Parathyroid adenoma (tissue), 2 donors: ENCODE data around the gene UNK.

ENCODE experiments used
- H2AFZ ChIP-seq: fragments of 300-600 bp; sonication (generic); one replicate; pipeline ENCODE4 v1.7.0; 2017; ENCODE audit warnings: antibody characterized with exemption, mild to moderate bottlenecking
- H3K27ac ChIP-seq: fragments of 300-600 bp; sonication (generic); one replicate; pipeline ENCODE4 v1.7.0; 2017
- H3K27me3 ChIP-seq: fragments of 300-600 bp; sonication (generic); one replicate; pipeline ENCODE4 v1.7.0; 2017; ENCODE audit warnings: low read length; ENCODE audit not compliant: control insufficient read depth, insufficient read depth
- H3K36me3 ChIP-seq: fragments of 300-600 bp; sonication (generic); one replicate; pipeline ENCODE4 v1.7.0; 2017; ENCODE audit warnings: low read length; ENCODE audit not compliant: control insufficient read depth, insufficient read depth
- H3K4me1 ChIP-seq: fragments of 300-600 bp; sonication (generic); one replicate; pipeline ENCODE4 v1.7.0; 2017; ENCODE audit warnings: control low read depth
- H3K4me2 ChIP-seq: fragments of 300-600 bp; sonication (generic); one replicate; pipeline ENCODE4 v1.7.0; 2017; ENCODE audit warnings: low read length
- H3K4me3 ChIP-seq: fragments of 300-600 bp; sonication (generic); one replicate; pipeline ENCODE4 v1.7.0; 2017; ENCODE audit warnings: low read depth, low read length
- H3K79me2 ChIP-seq: fragments of 300-600 bp; sonication (generic); one replicate; pipeline ENCODE4 v1.7.0; 2017; ENCODE audit warnings: control low read depth
- H3K9ac ChIP-seq: fragments of 300-600 bp; sonication (generic); one replicate; pipeline ENCODE4 v1.7.0; 2017; ENCODE audit warnings: mild to moderate bottlenecking
- H3K9me3 ChIP-seq: fragments of 300-600 bp; sonication (generic); one replicate; pipeline ENCODE4 v1.7.0; 2017; ENCODE audit warnings: low read length; ENCODE audit not compliant: control insufficient read depth
- CTCF ChIP-seq: fragments of 300-600 bp; sonication (generic); IDR thresholded peaks from one replicate; pipeline ENCODE4 v1.7.0; 2017; ENCODE audit warnings: antibody characterized with exemption, mild to moderate bottlenecking
- donor health status: primary hyperparathyroidism.

The UNK gene

GRCh38 chr17:75832164-75832651 lies 47.6 kb downstream of the UNK start:
- Histone ChIP-seq H3K36me3 (no peaks in the 10 kb centered on the region), H3K27ac (no peak overlapping the region), H3K4me1 (peaks cover 11% of the 10 kb centered on the region), H3K4me3 (no peak overlapping the region), H3K79me2 (no peaks in the 10 kb centered on the region), H3K9me3 (no peaks in the 10 kb centered on the region), H3K4me2 (no peak overlapping the region), H3K9ac (no peak overlapping the region), H2AFZ (no peak overlapping the region), H3K27me3 (no peaks in the 10 kb centered on the region)
- no peak for TF ChIP-seq CTCF

- no peak for TF ChIP-seq CTCF
- H3K9me3 ChIP-seq: no peaks in the 10 kb centered on the region
- no peak overlapping the region for H3K27ac ChIP-seq
- peaks cover 5% of the 10 kb centered on the region for H3K4me1 ChIP-seq
- no peaks in the 10 kb centered on the region for H3K27me3 ChIP-seq
- no peaks in the 10 kb centered on the region for H3K79me2 ChIP-seq
- no peak overlapping the region for H3K4me2 ChIP-seq
- no peaks in the 10 kb centered on the region for H3K36me3 ChIP-seq
- no peak overlapping the region for H3K4me3 ChIP-seq
- H3K9ac ChIP-seq: no peak overlapping the region
- H2AFZ ChIP-seq: no peak overlapping the region
Observed at GRCh38 chr17:75832652-75833400, 48.2 kb downstream of the UNK start.

- no peaks in the 10 kb centered on the region for H3K27me3 ChIP-seq
- no peak overlapping the region for H3K27ac ChIP-seq
- TF ChIP-seq CTCF: no peak
Observed at GRCh38 chr17:75834279-75834920, 49.8 kb downstream of the UNK start.

GRCh38 chr17:75834928-75835653 lies 50.5 kb downstream of the UNK start:
- H3K9ac ChIP-seq: no peak overlapping the region
- H3K4me2 ChIP-seq: no peak overlapping the region
- H3K36me3 ChIP-seq: no peaks in the 10 kb centered on the region
- no peak overlapping the region for H2AFZ ChIP-seq
- no peak overlapping the region for H3K27ac ChIP-seq
- H3K4me3 ChIP-seq: no peak overlapping the region
- no peaks in the 10 kb centered on the region for H3K27me3 ChIP-seq
- H3K4me1 ChIP-seq: no peaks in the 10 kb centered on the region
- H3K9me3 ChIP-seq: no peaks in the 10 kb centered on the region
- TF ChIP-seq CTCF: no peak
- H3K79me2 ChIP-seq: no peaks in the 10 kb centered on the region

More at GRCh38 chr17:75834279-75834920, 49.8 kb downstream of the UNK start:
- H3K9me3 ChIP-seq: no peaks in the 10 kb centered on the region
- no peaks in the 10 kb centered on the region for H3K79me2 ChIP-seq
- H3K4me3 ChIP-seq: no peak overlapping the region
- H3K36me3 ChIP-seq: no peaks in the 10 kb centered on the region
- no peak overlapping the region for H2AFZ ChIP-seq
- no peak overlapping the region for H3K9ac ChIP-seq
- no peak overlapping the region for H3K4me2 ChIP-seq
- no peaks in the 10 kb centered on the region for H3K4me1 ChIP-seq
